ENCODE results near the gene CACNA2D1.

The CACNA2D1 gene

GRCh38 chr7:82244947-82245517 lies 198.5 kb downstream of the CACNA2D1 start:
- no peak overlapping the region for H3K4me3 ChIP-seq (replicated peaks; ENCODE audit: low read depth, low read length)
- no peak for TF ChIP-seq CTCF (IDR thresholded peaks at IDR 0.05; ENCODE audit: low read depth, low read length, missing control alignments)
- no peak for DNase-seq (ENCODE audit: extremely low read depth, low read depth)

- DNase-seq (ENCODE audit: extremely low read depth, low read depth) = no peak
- no peak for TF ChIP-seq CTCF (IDR thresholded peaks at IDR 0.05; ENCODE audit: low read depth, low read length, missing control alignments)
- H3K4me3 ChIP-seq (replicated peaks; ENCODE audit: low read depth, low read length) = no peak overlapping the region
These were observed 202.2 kb downstream of the CACNA2D1 start for GRCh38 chr7:82241356-82241755.

DNA sequence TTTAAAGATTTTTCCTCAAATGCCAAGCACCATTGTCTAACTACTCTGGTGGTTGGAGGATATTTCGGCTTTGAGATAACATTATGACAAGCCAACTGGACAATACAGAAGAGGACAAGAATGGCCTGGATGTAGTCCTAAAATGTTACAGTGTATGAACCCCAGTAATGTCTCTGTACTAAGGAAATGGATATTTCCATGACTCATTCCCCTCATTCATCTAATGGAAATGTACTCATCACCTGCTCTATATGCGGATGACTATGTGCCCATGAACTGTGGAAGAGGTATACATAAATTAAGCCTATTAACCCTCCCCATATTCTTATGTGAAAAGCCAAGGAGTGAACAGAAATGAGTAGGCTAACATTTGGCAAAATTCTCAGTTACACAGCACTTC lies 207.9 kb downstream of the CACNA2D1 start:
- no peak for DNase-seq (ENCODE audit: extremely low read depth, low read depth)
- TF ChIP-seq CTCF (IDR thresholded peaks at IDR 0.05; ENCODE audit: low read depth, low read length, missing control alignments) = no peak

DNA sequence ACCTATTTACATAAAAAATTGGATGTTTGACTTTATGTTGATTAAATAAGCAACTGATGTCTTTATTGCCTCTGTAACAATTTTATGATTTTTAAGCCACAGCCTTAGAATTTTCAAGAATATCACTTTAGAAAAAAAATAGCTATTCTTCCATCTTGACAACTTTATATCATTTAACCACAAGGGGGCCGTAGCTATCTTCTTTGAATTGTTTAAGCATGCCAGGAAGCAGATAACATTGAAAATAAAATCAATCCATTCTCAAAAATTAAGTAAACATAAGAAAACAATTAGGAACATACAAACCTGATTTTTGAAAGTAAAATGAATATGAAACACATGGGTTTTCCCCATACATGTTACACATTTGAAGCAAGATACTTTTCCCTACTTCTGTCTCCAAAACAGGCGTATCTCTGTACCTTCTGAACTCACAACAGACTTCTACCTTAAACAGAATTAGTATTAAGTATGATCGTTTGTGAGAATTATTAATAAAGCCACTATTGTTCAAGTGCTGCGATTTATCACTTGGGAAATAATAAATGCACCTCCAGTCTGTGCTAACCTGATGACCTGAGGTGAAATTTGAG lies 209.0 kb downstream of the CACNA2D1 start:
- peak; percentile 15 for DNase-seq (ENCODE audit: extremely low read depth, low read depth)
- peak; percentile 28 for TF ChIP-seq CTCF (IDR thresholded peaks at IDR 0.05; ENCODE audit: low read depth, low read length, missing control alignments)

More for the DNA sequence above, 207.9 kb downstream of the CACNA2D1 start:
- no peak overlapping the region for H3K4me3 ChIP-seq (replicated peaks; ENCODE audit: low read depth, low read length)

DNA sequence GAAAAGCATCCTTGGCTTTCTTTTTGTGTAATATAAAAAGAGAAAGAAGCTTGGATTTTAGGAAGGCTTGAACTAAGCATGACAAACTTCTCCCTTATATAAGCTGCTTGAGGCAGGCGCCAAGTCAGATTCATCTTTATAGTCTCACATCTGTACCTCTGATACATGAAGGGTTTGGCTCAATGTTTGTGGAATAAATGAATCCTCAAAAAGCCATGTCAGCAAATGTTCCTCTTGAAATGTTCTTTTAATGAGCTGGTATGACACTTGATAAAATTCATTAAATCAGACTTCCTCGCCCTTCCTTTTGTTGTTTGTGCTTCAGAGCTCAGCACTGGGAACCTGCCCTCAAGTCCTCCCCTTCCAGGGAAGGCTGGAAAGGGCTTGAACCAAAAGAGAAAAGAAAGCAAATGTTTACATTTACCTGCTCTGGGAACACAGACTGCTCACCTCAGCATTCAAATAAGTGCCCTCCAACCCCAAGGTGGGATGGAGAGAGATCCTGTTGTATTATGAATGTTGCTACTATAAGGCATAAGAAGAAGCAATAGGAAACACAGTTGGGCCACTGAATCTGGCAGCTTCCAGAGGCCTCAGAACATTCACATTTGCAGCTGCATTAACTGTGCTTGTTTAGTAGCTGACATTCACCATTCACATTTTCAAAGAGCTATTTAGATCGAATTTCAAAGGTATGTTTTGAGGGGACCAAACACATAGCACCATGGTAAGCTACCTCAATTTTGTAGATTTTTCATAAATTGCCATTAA lies 212.6 kb downstream of the CACNA2D1 start:
- no peak overlapping the region for H3K4me3 ChIP-seq (replicated peaks; ENCODE audit: low read depth, low read length)
- no peak for DNase-seq (ENCODE audit: extremely low read depth, low read depth)
- no peak for TF ChIP-seq CTCF (IDR thresholded peaks at IDR 0.05; ENCODE audit: low read depth, low read length, missing control alignments)

More for the DNA sequence above, 209.0 kb downstream of the CACNA2D1 start:
- no peak overlapping the region for H3K4me3 ChIP-seq (replicated peaks; ENCODE audit: low read depth, low read length)

- H3K4me3 ChIP-seq (replicated peaks; ENCODE audit: low read depth, low read length) = no peak overlapping the region
- TF ChIP-seq CTCF (IDR thresholded peaks at IDR 0.05; ENCODE audit: low read depth, low read length, missing control alignments) = no peak
- DNase-seq (ENCODE audit: extremely low read depth, low read depth) = no peak
These were observed 214.4 kb downstream of the CACNA2D1 start for GRCh38 chr7:82229164-82229563.
